ENCODE measurements around the gene FBXL13.

DNA sequence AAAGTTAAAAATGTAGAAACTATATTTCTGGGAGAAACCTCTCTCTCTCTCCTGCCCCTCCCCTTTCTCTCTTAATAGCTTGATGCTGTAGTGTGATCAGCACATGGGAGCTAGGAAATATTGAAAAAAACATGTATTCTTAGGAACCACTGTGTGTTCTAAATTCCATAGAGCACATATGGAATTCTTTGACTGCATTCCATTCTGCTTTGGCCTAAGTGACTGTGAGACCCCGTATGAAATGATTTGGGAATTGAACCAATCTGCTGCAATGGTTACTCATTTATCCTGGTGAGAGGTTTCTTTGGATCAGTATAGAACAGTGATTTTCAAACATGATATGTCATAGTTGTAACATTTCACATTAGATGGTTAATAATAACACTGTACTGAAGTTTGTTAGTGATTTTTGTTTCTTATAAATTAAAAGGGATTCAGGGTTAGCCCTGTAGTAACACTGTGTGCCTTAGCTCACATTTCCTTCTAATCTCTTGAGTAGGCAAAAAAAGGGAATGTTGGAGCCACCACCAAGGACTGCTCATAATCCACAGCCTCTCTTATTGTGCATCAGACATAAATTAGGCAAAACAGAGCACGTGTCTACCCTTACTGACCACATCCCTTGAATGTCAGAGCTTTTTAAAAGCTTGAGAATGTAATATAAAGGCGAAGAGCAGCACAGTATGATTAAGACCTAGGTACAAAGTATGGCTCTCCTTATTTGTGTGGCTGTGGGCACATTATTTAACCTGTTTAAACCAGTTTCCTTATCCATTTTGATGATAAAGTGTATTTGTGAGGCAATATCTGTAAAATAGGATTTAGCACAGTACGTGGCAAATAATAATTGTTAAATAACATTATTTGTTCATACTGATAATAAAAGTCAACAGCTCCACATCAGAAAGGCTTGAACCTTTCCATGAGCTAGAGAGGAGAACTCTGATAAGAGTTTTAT is 256.7 kb downstream of the FBXL13 start:
- TF ChIP-seq, protein P1, sequence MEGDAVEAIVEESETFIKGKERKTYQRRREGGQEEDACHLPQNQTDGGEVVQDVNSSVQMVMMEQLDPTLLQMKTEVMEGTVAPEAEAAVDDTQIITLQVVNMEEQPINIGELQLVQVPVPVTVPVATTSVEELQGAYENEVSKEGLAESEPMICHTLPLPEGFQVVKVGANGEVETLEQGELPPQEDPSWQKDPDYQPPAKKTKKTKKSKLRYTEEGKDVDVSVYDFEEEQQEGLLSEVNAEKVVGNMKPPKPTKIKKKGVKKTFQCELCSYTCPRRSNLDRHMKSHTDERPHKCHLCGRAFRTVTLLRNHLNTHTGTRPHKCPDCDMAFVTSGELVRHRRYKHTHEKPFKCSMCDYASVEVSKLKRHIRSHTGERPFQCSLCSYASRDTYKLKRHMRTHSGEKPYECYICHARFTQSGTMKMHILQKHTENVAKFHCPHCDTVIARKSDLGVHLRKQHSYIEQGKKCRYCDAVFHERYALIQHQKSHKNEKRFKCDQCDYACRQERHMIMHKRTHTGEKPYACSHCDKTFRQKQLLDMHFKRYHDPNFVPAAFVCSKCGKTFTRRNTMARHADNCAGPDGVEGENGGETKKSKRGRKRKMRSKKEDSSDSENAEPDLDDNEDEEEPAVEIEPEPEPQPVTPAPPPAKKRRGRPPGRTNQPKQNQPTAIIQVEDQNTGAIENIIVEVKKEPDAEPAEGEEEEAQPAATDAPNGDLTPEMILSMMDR (IDR thresholded peaks at IDR 0.05), result no peak
- TF ChIP-seq POLR2AphosphoS5 (IDR thresholded peaks at IDR 0.05; ENCODE audit: insufficient read depth in 1 of 2, low read depth in 1 of 2), result no peak

Measured in vagina (tissue), 2 donors.